Measurements from ENCODE around the gene ETNK2. TPM values are rescaled to one million over a fixed set of nuclear protein-coding genes. Genes with fewer than 3 reads are reported as not detected.

Gene ETNK2
- total and polyA plus RNA-seq, 2 donors (not counting 1 experiment from before 2014, with no cell fraction given) = 0.49 to 2.8 TPM

DNA sequence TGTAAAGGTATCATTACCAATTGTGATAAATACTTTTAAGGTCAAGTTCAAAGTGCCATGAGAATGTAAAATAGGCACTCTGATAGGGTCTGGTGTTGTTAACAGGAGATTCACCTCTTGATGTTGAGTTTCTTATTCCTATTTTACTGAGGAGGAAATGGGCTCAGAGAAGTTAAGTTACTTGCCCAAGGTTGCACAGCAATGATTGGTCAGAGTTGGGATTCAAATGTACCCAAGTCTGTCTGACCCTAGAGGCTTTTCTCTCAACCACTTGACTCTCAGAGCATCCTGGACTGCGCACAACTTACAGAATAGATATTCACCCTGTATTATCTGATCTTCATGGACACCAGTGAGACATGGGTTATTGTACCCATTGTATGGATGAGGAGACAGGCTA, 45.0 kb downstream of the ETNK2 start:
- H3K4me1 Mint-ChIP-seq = peaks cover 29% of the 10 kb centered on the region
- POLR2A ChIA-PET = no interaction called here
- ATAC-seq (ENCODE audit: low read depth) = no peak

DNA sequence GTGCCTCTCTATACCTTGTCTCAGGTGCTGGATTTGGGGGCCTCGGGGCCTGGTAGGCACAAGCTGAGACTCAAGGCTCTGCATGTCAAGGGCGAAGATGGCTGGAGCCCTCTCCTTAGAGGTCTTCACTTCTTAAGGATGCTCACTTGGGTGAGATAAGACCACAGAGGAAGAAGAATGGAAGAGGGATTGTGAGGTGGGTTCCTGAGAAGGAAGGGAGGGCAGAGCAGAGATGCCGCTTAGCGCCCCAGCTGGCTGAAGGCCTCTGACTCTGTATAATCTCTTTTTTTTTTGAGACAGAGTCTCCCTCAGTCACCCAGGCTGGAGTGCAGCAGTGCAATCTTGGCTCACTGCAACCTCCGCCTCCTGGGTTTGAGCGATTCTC, 46.7 kb downstream of the ETNK2 start:
- H3K27ac Mint-ChIP-seq = peak overlapping the region; percentile 54
- H3K27me3 Mint-ChIP-seq = peaks cover 9% of the 10 kb centered on the region
- WGBS (ENCODE audit: insufficient coverage) = 30% methylated on average over 4 of the region's 6 CpGs
- no peak for DNase-seq
- peak overlapping the region; percentile 46 for H3K4me3 Mint-ChIP-seq
- no peaks in the 10 kb centered on the region for H3K9me3 ChIP-seq (ENCODE audit: control extremely low read depth in 1 of 3, control insufficient read depth in 2 of 3, insufficient read depth in 1 of 3, low read length in 2 of 3)
- POLR2A ChIA-PET = no interaction called here
- peaks cover 33 to 35% of the 10 kb centered on the region in 2 donors for H3K4me1 ChIP-seq (ENCODE audit: control insufficient read depth in 2 of 2, insufficient read depth in 2 of 2, low read length in 2 of 2)
- intact Hi-C loops (cut with micrococcal nuclease) = no loop called here
- CTCF ChIA-PET = no interaction called here
- H3K4me1 Mint-ChIP-seq = peaks cover 29% of the 10 kb centered on the region
- H3K9me3 Mint-ChIP-seq (ENCODE audit: insufficient read depth) = no peaks in the 10 kb centered on the region
- H3K4me3 ChIP-seq (ENCODE audit: control extremely low read depth in 1 of 5, extremely low read depth in 1 of 5, insufficient read depth in 1 of 5, low read depth in 2 of 5, low read length in 4 of 5) = no peak overlapping the region
- ATAC-seq (ENCODE audit: low read depth) = no peak
- H4K20me1 ChIP-seq (ENCODE audit: control insufficient read depth, insufficient read depth, low read length, poor library complexity, severe bottlenecking) = no peaks in the 10 kb centered on the region
- TF ChIP-seq EZH2 (IDR thresholded peaks at IDR 0.05; ENCODE audit: borderline replicate concordance, insufficient read depth, low read depth, low read length, poor library complexity, severe bottlenecking) = no peak
- TF ChIP-seq, protein P1, sequence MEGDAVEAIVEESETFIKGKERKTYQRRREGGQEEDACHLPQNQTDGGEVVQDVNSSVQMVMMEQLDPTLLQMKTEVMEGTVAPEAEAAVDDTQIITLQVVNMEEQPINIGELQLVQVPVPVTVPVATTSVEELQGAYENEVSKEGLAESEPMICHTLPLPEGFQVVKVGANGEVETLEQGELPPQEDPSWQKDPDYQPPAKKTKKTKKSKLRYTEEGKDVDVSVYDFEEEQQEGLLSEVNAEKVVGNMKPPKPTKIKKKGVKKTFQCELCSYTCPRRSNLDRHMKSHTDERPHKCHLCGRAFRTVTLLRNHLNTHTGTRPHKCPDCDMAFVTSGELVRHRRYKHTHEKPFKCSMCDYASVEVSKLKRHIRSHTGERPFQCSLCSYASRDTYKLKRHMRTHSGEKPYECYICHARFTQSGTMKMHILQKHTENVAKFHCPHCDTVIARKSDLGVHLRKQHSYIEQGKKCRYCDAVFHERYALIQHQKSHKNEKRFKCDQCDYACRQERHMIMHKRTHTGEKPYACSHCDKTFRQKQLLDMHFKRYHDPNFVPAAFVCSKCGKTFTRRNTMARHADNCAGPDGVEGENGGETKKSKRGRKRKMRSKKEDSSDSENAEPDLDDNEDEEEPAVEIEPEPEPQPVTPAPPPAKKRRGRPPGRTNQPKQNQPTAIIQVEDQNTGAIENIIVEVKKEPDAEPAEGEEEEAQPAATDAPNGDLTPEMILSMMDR (IDR thresholded peaks at IDR 0.05) = no peak
- no peaks in the 10 kb centered on the region for H3K36me3 ChIP-seq (replicated peaks in 1 of 2; ENCODE audit: control extremely low read depth in 1 of 2, control insufficient read depth in 1 of 2, extremely low read depth in 1 of 2, insufficient read depth in 2 of 2, low read length in 1 of 2)
- peak overlapping the region; percentile 69 for H2AFZ ChIP-seq (ENCODE audit: insufficient read depth, low read depth, low read length, poor library complexity, severe bottlenecking)
- H3K27me3 ChIP-seq (replicated peaks in 1 of 4; ENCODE audit: control extremely low read depth in 1 of 4, control insufficient read depth in 3 of 4, insufficient read depth in 4 of 4, low read length in 3 of 4) = peaks cover 0 to 18% (median 0%) of the 10 kb centered on the region in 4 experiments
- no peak overlapping the region for H3K9ac ChIP-seq (ENCODE audit: low read length)
- peak overlapping the region; percentile 69 for H3K4me2 ChIP-seq (replicated peaks; ENCODE audit: low read depth, low read length, poor library complexity, severe bottlenecking)
- H3K27ac ChIP-seq (ENCODE audit: low read length in 2 of 2) = no peak overlapping the region
- no peaks in the 10 kb centered on the region for H3K79me2 ChIP-seq (ENCODE audit: control insufficient read depth, insufficient read depth, low read length)

More for the DNA sequence above, 45.0 kb downstream of the ETNK2 start:
- H4K20me1 ChIP-seq (ENCODE audit: control insufficient read depth, insufficient read depth, low read length, poor library complexity, severe bottlenecking) = no peaks in the 10 kb centered on the region
- no peak for DNase-seq
- H3K27ac ChIP-seq (ENCODE audit: low read length in 2 of 2) = no peak overlapping the region
- TF ChIP-seq, protein P1 (IDR thresholded peaks at IDR 0.05) = no peak
- Mint-ChIP-seq H3K4me3 (no peak overlapping the region), H3K9me3 (ENCODE audit: insufficient read depth) (no peaks in the 10 kb centered on the region), H3K27me3 (peaks cover 3% of the 10 kb centered on the region), H3K27ac (no peak overlapping the region)
- H3K9ac ChIP-seq (ENCODE audit: low read length) = no peak overlapping the region
- no CpG with 5 or more reads among the region's 1 CpG for WGBS (ENCODE audit: insufficient coverage)
- no peak overlapping the region for H3K4me3 ChIP-seq (ENCODE audit: control extremely low read depth in 1 of 5, extremely low read depth in 1 of 5, insufficient read depth in 1 of 5, low read depth in 2 of 5, low read length in 4 of 5)
- H3K79me2 ChIP-seq (ENCODE audit: control insufficient read depth, insufficient read depth, low read length) = no peaks in the 10 kb centered on the region
- intact Hi-C loops (cut with micrococcal nuclease) = no loop called here
- peaks cover 33% of the 10 kb centered on the region in 2 donors for H3K4me1 ChIP-seq (ENCODE audit: control insufficient read depth in 2 of 2, insufficient read depth in 2 of 2, low read length in 2 of 2)
- no peaks in the 10 kb centered on the region for H3K36me3 ChIP-seq (replicated peaks in 1 of 2; ENCODE audit: control extremely low read depth in 1 of 2, control insufficient read depth in 1 of 2, extremely low read depth in 1 of 2, insufficient read depth in 2 of 2, low read length in 1 of 2)
- no peak overlapping the region for H3K4me2 ChIP-seq (replicated peaks; ENCODE audit: low read depth, low read length, poor library complexity, severe bottlenecking)
- H3K27me3 ChIP-seq (replicated peaks in 1 of 4; ENCODE audit: control extremely low read depth in 1 of 4, control insufficient read depth in 3 of 4, insufficient read depth in 4 of 4, low read length in 3 of 4) = peaks cover 0 to 10% (median 0%) of the 10 kb centered on the region in 4 experiments
- H3K9me3 ChIP-seq (ENCODE audit: control extremely low read depth in 1 of 3, control insufficient read depth in 2 of 3, insufficient read depth in 1 of 3, low read length in 2 of 3) = no peaks in the 10 kb centered on the region
- CTCF ChIA-PET = no interaction called here
- H2AFZ ChIP-seq (ENCODE audit: insufficient read depth, low read depth, low read length, poor library complexity, severe bottlenecking) = no peak overlapping the region
